Measurements from ENCODE around the gene BFSP1. TPM values are rescaled to one million over a fixed set of nuclear protein-coding genes. Genes with fewer than 3 reads are reported as not detected.

Gene BFSP1
- total RNA-seq, 1 donor from 2014 or later: not detected

- Histone ChIP-seq H3K27ac (no peak overlapping the region), H3K9me3 (no peaks in the 10 kb centered on the region), H3K4me3 (peak overlapping the region; percentile 60 to 65), H3K36me3 (no peaks in the 10 kb centered on the region), H3K4me1 (peaks cover 0 to 6% of the 10 kb centered on the region in 2 donors), H3K27me3 (no peaks in the 10 kb centered on the region)
- intact Hi-C loops (cut with DNase I): loop anchor here (1.0 to 5.0 kb wide), 5 partner anchors 111 to 491 kb away; partner anchors contain the start of gene RRBP1
- no peak for DNase-seq (ENCODE audit: low spot score in 2 of 2)
- no peak for TF ChIP-seq CTCF (IDR thresholded peaks at IDR 0.05)
These were observed 25.3 kb downstream of the BFSP1 start for GRCh38 chr20:17505636-17506517.

- intact Hi-C loops (cut with DNase I): loop anchor here (1.0 to 5.0 kb wide), 5 partner anchors 112 to 492 kb away; partner anchors contain the start of gene RRBP1
- no peaks in the 10 kb centered on the region for H3K27me3 ChIP-seq
- DNase-seq (ENCODE audit: low spot score in 2 of 2): no peak
These were observed 26.1 kb downstream of the BFSP1 start for GRCh38 chr20:17504898-17505635.

GRCh38 chr20:17504066-17504897 lies 26.9 kb downstream of the BFSP1 start:
- Histone ChIP-seq H3K4me1 (peaks cover 0 to 6% of the 10 kb centered on the region in 2 donors), H3K27ac (no peak overlapping the region), H3K27me3 (no peaks in the 10 kb centered on the region), H3K4me3 (peak overlapping the region; percentile 60 to 65), H3K9me3 (no peaks in the 10 kb centered on the region), H3K36me3 (no peaks in the 10 kb centered on the region)
- no peak for DNase-seq (ENCODE audit: low spot score in 2 of 2)
- no peak for TF ChIP-seq CTCF (IDR thresholded peaks at IDR 0.05)
- intact Hi-C loops (cut with DNase I): loop anchor here (2.0 kb wide), 2 partner anchors 433 to 493 kb away; no protein-coding TSS in a partner anchor

More at GRCh38 chr20:17504898-17505635, 26.1 kb downstream of the BFSP1 start:
- TF ChIP-seq CTCF (IDR thresholded peaks at IDR 0.05): peak; percentile 30 to 76 (median 74)
- peak overlapping the region; percentile 60 to 65 for H3K4me3 ChIP-seq
- peaks cover 0 to 6% of the 10 kb centered on the region in 2 donors for H3K4me1 ChIP-seq
- no peaks in the 10 kb centered on the region for H3K9me3 ChIP-seq
- H3K36me3 ChIP-seq: no peaks in the 10 kb centered on the region
- no peak overlapping the region for H3K27ac ChIP-seq

- peaks cover 0 to 6% of the 10 kb centered on the region in 2 donors for H3K4me1 ChIP-seq
- intact Hi-C loops (cut with DNase I): loop anchor here (2.0 kb wide), 2 partner anchors 433 to 493 kb away; no protein-coding TSS in a partner anchor
- TF ChIP-seq CTCF (IDR thresholded peaks at IDR 0.05): no peak
- H3K27me3 ChIP-seq: no peaks in the 10 kb centered on the region
- DNase-seq (ENCODE audit: low spot score in 2 of 2): no peak
- H3K27ac ChIP-seq: no peak overlapping the region
- H3K36me3 ChIP-seq: no peaks in the 10 kb centered on the region
- H3K9me3 ChIP-seq: no peaks in the 10 kb centered on the region
- H3K4me3 ChIP-seq: no peak overlapping the region
These were observed 27.7 kb downstream of the BFSP1 start for GRCh38 chr20:17503301-17504065.
